H9 (cell line): Measurements from ENCODE around the gene METRN. TPM values are rescaled to one million over a fixed set of nuclear protein-coding genes. Genes with fewer than 3 reads are reported as not detected.

Experiments
- DNase-seq: peaks from one replicate; pipeline ENCODE4 v3.0.0-alpha.2; 2017
- H2AFZ ChIP-seq: one replicate; pipeline ENCODE4 v1.6.1; 2013; ENCODE audit warnings: mild to moderate bottlenecking, low read length, control low read depth, moderate library complexity
- H2AK5ac ChIP-seq: 2 replicates; pipeline ENCODE4 v1.6.1; 2013; ENCODE audit warnings: low read length, control low read depth, mixed read lengths; ENCODE audit not compliant: insufficient read length
- H2BK120ac ChIP-seq: one replicate; pipeline ENCODE4 v1.6.1; 2013; ENCODE audit warnings: low read depth, mild to moderate bottlenecking, low read length, control low read depth, inconsistent platforms; ENCODE audit not compliant: poor library complexity, severe bottlenecking
- H2BK12ac ChIP-seq: 2 replicates; pipeline ENCODE4 v1.6.1; 2013; ENCODE audit warnings: low read length, control low read depth, mixed read lengths, low read depth; ENCODE audit not compliant: insufficient read length
- H2BK15ac ChIP-seq: 2 replicates; pipeline ENCODE4 v1.6.1; 2013; ENCODE audit warnings: low read depth, low read length, control low read depth
- H2BK20ac ChIP-seq: one replicate; pipeline ENCODE4 v1.6.1; 2013; ENCODE audit warnings: low read depth, mild to moderate bottlenecking, low read length, control low read depth, inconsistent platforms; ENCODE audit not compliant: poor library complexity, severe bottlenecking
- H2BK5ac ChIP-seq: 2 replicates; pipeline ENCODE4 v1.6.1; 2013; ENCODE audit warnings: low read length, control low read depth, mixed read lengths; ENCODE audit not compliant: insufficient read length
- H3K14ac ChIP-seq: 2 replicates; pipeline ENCODE4 v1.6.1; 2013; ENCODE audit warnings: low read length, control low read depth; ENCODE audit not compliant: insufficient read depth
- H3K18ac ChIP-seq: 2 replicates; pipeline ENCODE4 v1.6.1; 2013; ENCODE audit warnings: low read depth, mild to moderate bottlenecking, mixed read lengths, low read length, control low read depth; ENCODE audit not compliant: insufficient read length
- H3K23ac ChIP-seq: 2 replicates; pipeline ENCODE4 v1.6.1; 2013; ENCODE audit warnings: low read length, control low read depth, mixed read lengths, low read depth; ENCODE audit not compliant: insufficient read length
- H3K23me2 ChIP-seq: 2 replicates; pipeline ENCODE4 v1.6.1; 2013; ENCODE audit warnings: low read depth, mild to moderate bottlenecking, mixed read lengths, low read length, control low read depth; ENCODE audit not compliant: insufficient read length, poor library complexity, severe bottlenecking
- H3K27ac ChIP-seq: 2 replicates; pipeline ENCODE4 v1.5.1; 2013; ENCODE audit warnings: low read length, control low read depth, mixed read lengths, low read depth; ENCODE audit not compliant: insufficient read length
- H3K27me3 ChIP-seq: 2 replicates; pipeline ENCODE4 v1.6.1; 2013; ENCODE audit warnings: low read length, control low read depth, inconsistent platforms; ENCODE audit not compliant: insufficient read depth
- H3K4ac ChIP-seq: 2 replicates; pipeline ENCODE4 v1.6.1; 2013; ENCODE audit warnings: low read depth, mild to moderate bottlenecking, control low read depth, inconsistent platforms, low read length, moderate library complexity
- H3K4me1 ChIP-seq: 2 replicates; pipeline ENCODE4 v1.6.1; 2013; ENCODE audit warnings: low read length, control low read depth, inconsistent platforms; ENCODE audit not compliant: insufficient read depth
- H3K4me2 ChIP-seq: 2 replicates; pipeline ENCODE4 v1.6.1; 2013; ENCODE audit warnings: low read length, control low read depth, mixed read lengths; ENCODE audit not compliant: insufficient read length, insufficient read depth
- H3K56ac ChIP-seq: 2 replicates; pipeline ENCODE4 v1.6.1; 2013; ENCODE audit warnings: low read depth, mild to moderate bottlenecking, mixed read lengths, low read length, control low read depth; ENCODE audit not compliant: insufficient read length
- H3K79me1 ChIP-seq: 2 replicates; pipeline ENCODE4 v1.6.1; 2013; ENCODE audit warnings: low read depth, mild to moderate bottlenecking, moderate library complexity, low read length, control low read depth, inconsistent platforms; ENCODE audit not compliant: insufficient read depth, poor library complexity, severe bottlenecking
- H3K79me2 ChIP-seq: 2 replicates; pipeline ENCODE4 v1.6.1; 2013; ENCODE audit warnings: low read length, control low read depth, inconsistent platforms; ENCODE audit not compliant: insufficient read depth
- H3K9ac ChIP-seq: 2 replicates; pipeline ENCODE4 v1.6.1; 2013; ENCODE audit warnings: low read length, control low read depth, mixed read lengths; ENCODE audit not compliant: insufficient read length; ENCODE audit errors: extremely low read depth
- H3K9me3 ChIP-seq: one replicate; pipeline ENCODE4 v1.6.1; 2013; ENCODE audit warnings: low read depth, low read length, inconsistent platforms; ENCODE audit not compliant: control insufficient read depth
- H3T11ph ChIP-seq: one replicate; pipeline ENCODE4 v1.6.1; 2013; ENCODE audit warnings: mild to moderate bottlenecking, low read length, control low read depth, inconsistent platforms
- H4K20me1 ChIP-seq: one replicate; pipeline ENCODE4 v1.6.1; 2013; ENCODE audit not compliant: control insufficient read depth, insufficient read length, insufficient read depth
- H4K5ac ChIP-seq: 2 replicates; pipeline ENCODE4 v1.6.1; 2013; ENCODE audit warnings: low read depth, mild to moderate bottlenecking, mixed read lengths, low read length, control low read depth; ENCODE audit not compliant: insufficient read length
- H4K8ac ChIP-seq: replicated peaks from 2 replicates; pipeline ENCODE4 v1.6.1; 2013; ENCODE audit warnings: low read length, control low read depth, mixed read lengths, low read depth; ENCODE audit not compliant: insufficient read length
- H4K91ac ChIP-seq: 2 replicates; pipeline ENCODE4 v1.6.1; 2013; ENCODE audit warnings: low read depth, mild to moderate bottlenecking, moderate library complexity, mixed read lengths, low read length, control low read depth; ENCODE audit not compliant: insufficient read length
- H3K27ac Mint-ChIP-seq, 3 experiments: 2 replicates in 2 of 3; 3 replicates in 1 of 3; pipeline ENCODE4 v1.8.0; 2020 to 2021; ENCODE audit warnings: mixed read lengths in 3 of 3, mild to moderate bottlenecking in 1 of 3, moderate library complexity in 1 of 3
- H3K27me3 Mint-ChIP-seq: 2 replicates; pipeline ENCODE4 v1.8.0; 2021; ENCODE audit warnings: low read depth, mild to moderate bottlenecking, moderate library complexity, mixed read lengths
- H3K36me3 Mint-ChIP-seq, 3 experiments: 2 replicates in 2 of 3; 3 replicates in 1 of 3; pipeline ENCODE4 v1.8.0; 2020 to 2021; ENCODE audit warnings: low read depth in 3 of 3, mixed read lengths in 3 of 3; ENCODE audit not compliant: insufficient read depth in 1 of 3
- H3K4me1 Mint-ChIP-seq, 2 experiments: 2 replicates each; pipeline ENCODE4 v1.8.0; 2020; ENCODE audit warnings: mixed read lengths in 2 of 2
- H3K4me3 Mint-ChIP-seq, 2 experiments: 2 replicates in 1 of 2; 3 replicates in 1 of 2; pipeline ENCODE4 v1.8.0; 2020 to 2021; ENCODE audit warnings: mild to moderate bottlenecking in 2 of 2, mixed read lengths in 2 of 2, moderate library complexity in 1 of 2
- H3K9me3 Mint-ChIP-seq, 2 experiments: 2 replicates in 1 of 2; 3 replicates in 1 of 2; pipeline ENCODE4 v1.8.0; 2020; ENCODE audit warnings: mild to moderate bottlenecking in 2 of 2, mixed read lengths in 2 of 2, moderate library complexity in 1 of 2
- CTCF ChIP-seq: fragments of 200-600 bp; sonication (generic); conservative IDR thresholded peaks from 3 replicates; pipeline ENCODE4 v1.8.0; 2021; ENCODE audit warnings: antibody characterized with exemption, mild to moderate bottlenecking
- WGBS: extraction: QIAGEN DNeasy Blood & Tissue Kit; methylation state at CpG from one replicate; pipeline ENCODE4 v1.1.7; 2013; ENCODE audit warnings: missing lambda C conversion rate, low lambda C conversion rate, mixed read lengths; ENCODE audit not compliant: insufficient read length; ENCODE audit errors: extremely low coverage; 5-methylcytosine and 5-hydroxymethylcytosine counted together
- total RNA-seq: library from RNA; stranded (reverse); gene quantifications from 2 replicates; pipeline ENCODE4 v1.2.1, GENCODE V29; 2021

Gene METRN
- total RNA-seq, 1 experiment from 2014 or later, result 26.2 TPM

GRCh38 chr16:745739-746138 lies 30.8 kb downstream of the METRN start:
- no peak overlapping the region for H3K27ac ChIP-seq

More at GRCh38 chr16:745739-746138, 30.8 kb downstream of the METRN start:
- Histone ChIP-seq H4K5ac (no peak overlapping the region), H2AK5ac (no peak overlapping the region), H4K20me1 (no peaks in the 10 kb centered on the region), H2AFZ (no peak overlapping the region), H3K4ac (no peak overlapping the region), H2BK20ac (no peak overlapping the region), H3K27me3 (no peaks in the 10 kb centered on the region), H3K79me2 (no peaks in the 10 kb centered on the region), H3K9me3 (no peaks in the 10 kb centered on the region), H3K79me1 (no peaks in the 10 kb centered on the region), H4K8ac (no peak overlapping the region), H4K91ac (no peak overlapping the region), H3T11ph (no peak overlapping the region), H2BK5ac (no peak overlapping the region), H3K23ac (no peak overlapping the region), H3K56ac (no peak overlapping the region), H3K4me1 (no peaks in the 10 kb centered on the region), H3K4me2 (no peak overlapping the region), H3K14ac (no peak overlapping the region), H3K9ac (no peak overlapping the region), H2BK120ac (no peak overlapping the region), H3K18ac (no peak overlapping the region), H3K23me2 (peaks cover 5% of the 10 kb centered on the region), H2BK15ac (no peak overlapping the region), H2BK12ac (no peak overlapping the region)
- no peaks in the 10 kb centered on the region for H3K36me3 Mint-ChIP-seq
- no CpG with 5 or more reads among the region's 14 CpGs for WGBS
- H3K27ac Mint-ChIP-seq, result no peak overlapping the region
- H3K27me3 Mint-ChIP-seq, result peaks cover 1% of the 10 kb centered on the region
- TF ChIP-seq CTCF, result peak; percentile 88
- H3K9me3 Mint-ChIP-seq, result no peaks in the 10 kb centered on the region
- peaks cover 0 to 8% of the 10 kb centered on the region in 2 experiments; a peak in 3 of 4 replicates for H3K4me1 Mint-ChIP-seq
- peak overlapping the region in 1 of 2 experiments; percentile 54; a peak in 1 of 5 replicates for H3K4me3 Mint-ChIP-seq
- DNase-seq, result peak; percentile 85
